ENCODE results near the gene AK2.

Gene AK2

DNA sequence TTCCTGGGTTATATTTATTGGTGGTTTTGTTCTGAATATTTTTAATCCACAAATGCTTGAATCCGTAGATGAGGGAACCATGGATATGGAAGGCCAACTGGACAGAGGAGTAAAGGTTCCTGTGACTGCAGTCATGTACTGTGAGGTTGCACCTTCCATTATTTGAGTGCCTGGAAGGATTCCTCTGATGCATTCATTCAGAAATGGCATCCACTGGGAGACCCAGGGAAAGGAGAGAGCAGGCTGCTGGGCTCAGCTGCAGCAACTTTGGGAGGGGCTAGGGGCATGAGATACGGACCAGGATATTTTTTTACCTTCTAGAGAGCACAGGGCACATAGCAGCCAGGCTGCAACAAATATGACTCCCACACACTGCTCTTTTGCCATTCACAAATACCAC lies 19.5 kb downstream of the AK2 start:
- FAIRE-seq (no peak), DNase-seq (ENCODE audit: insufficient read length) (no peak)
- TF ChIP-seq POLR2A (IDR thresholded peaks at IDR 0.05; ENCODE audit: low read depth, low read length): no peak
- TF ChIP-seq TAF1 (IDR thresholded peaks at IDR 0.05; ENCODE audit: borderline replicate concordance, low read depth, low read length): no peak
- no peak for TF ChIP-seq POLR2AphosphoS5 (IDR thresholded peaks at IDR 0.05; ENCODE audit: low read depth, low read length)

- DNase-seq (ENCODE audit: insufficient read length) (no peak), FAIRE-seq (no peak)
- TF ChIP-seq POLR2A (IDR thresholded peaks at IDR 0.05; ENCODE audit: low read depth, low read length) (no peak), POLR2AphosphoS5 (IDR thresholded peaks at IDR 0.05; ENCODE audit: low read depth, low read length) (no peak), TAF1 (IDR thresholded peaks at IDR 0.05; ENCODE audit: borderline replicate concordance, low read depth, low read length) (no peak)
These were observed 21.5 kb downstream of the AK2 start for GRCh38 chr1:33015216-33015615.

GRCh38 chr1:33014464-33015163 lies 22.1 kb downstream of the AK2 start:
- DNase-seq (ENCODE audit: insufficient read length) (no peak), FAIRE-seq (no peak)
- no peak for TF ChIP-seq POLR2AphosphoS5 (IDR thresholded peaks at IDR 0.05; ENCODE audit: low read depth, low read length)
- no peak for TF ChIP-seq TAF1 (IDR thresholded peaks at IDR 0.05; ENCODE audit: borderline replicate concordance, low read depth, low read length)
- TF ChIP-seq POLR2A (IDR thresholded peaks at IDR 0.05; ENCODE audit: low read depth, low read length): no peak

DNA sequence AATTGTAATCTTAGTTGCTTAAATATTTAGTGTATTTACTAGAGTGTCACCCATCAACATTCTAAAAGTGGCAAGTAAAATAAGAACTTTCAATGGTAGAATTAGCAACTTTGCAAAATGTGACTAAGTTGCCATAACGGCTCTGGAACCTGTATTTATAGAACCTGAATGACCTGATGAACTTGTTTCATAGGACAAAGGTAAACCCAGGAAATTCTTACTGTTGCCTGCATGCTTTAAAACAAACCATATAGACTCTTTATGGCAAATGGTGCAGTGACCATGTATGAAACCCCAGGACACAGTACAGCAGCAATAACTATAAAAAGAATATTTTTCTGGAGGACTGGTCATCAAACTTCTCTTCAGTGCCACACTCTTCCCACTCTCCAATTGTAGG lies 22.9 kb downstream of the AK2 start:
- FAIRE-seq (no peak), DNase-seq (ENCODE audit: insufficient read length) (no peak)
- TF ChIP-seq TAF1 (IDR thresholded peaks at IDR 0.05; ENCODE audit: borderline replicate concordance, low read depth, low read length) (no peak), POLR2AphosphoS5 (IDR thresholded peaks at IDR 0.05; ENCODE audit: low read depth, low read length) (no peak), POLR2A (IDR thresholded peaks at IDR 0.05; ENCODE audit: low read depth, low read length) (no peak)

DNA sequence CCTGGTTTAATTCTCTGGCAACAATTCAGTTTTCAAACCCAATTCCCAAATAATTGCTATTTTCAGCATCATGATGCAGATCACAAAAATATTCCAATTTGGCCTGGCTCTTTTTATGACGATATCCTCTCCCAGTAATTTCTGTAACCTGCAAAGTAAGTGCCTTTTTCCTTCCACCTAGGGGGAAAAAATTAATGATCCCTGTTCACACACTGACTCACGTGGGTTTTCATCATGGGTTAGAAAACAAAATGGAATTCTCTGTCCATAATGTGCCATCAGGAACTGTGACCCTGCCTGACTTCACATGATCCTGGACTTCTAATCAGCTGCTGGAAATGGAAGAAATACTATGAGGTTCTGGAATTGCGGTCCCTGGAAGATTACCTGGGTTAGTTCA lies 24.5 kb downstream of the AK2 start:
- DNase-seq (ENCODE audit: insufficient read length): no peak
- TF ChIP-seq TAF1 (IDR thresholded peaks at IDR 0.05; ENCODE audit: borderline replicate concordance, low read depth, low read length) (no peak), POLR2A (IDR thresholded peaks at IDR 0.05; ENCODE audit: low read depth, low read length) (no peak), POLR2AphosphoS5 (IDR thresholded peaks at IDR 0.05; ENCODE audit: low read depth, low read length) (no peak)
- FAIRE-seq: no peak

- TF ChIP-seq TAF1 (IDR thresholded peaks at IDR 0.05; ENCODE audit: borderline replicate concordance, low read depth, low read length) (no peak), POLR2AphosphoS5 (IDR thresholded peaks at IDR 0.05; ENCODE audit: low read depth, low read length) (no peak), POLR2A (IDR thresholded peaks at IDR 0.05; ENCODE audit: low read depth, low read length) (no peak)
- FAIRE-seq: no peak
- DNase-seq (ENCODE audit: insufficient read length): no peak
These were observed 25.6 kb downstream of the AK2 start for GRCh38 chr1:33010932-33011731.

DNA sequence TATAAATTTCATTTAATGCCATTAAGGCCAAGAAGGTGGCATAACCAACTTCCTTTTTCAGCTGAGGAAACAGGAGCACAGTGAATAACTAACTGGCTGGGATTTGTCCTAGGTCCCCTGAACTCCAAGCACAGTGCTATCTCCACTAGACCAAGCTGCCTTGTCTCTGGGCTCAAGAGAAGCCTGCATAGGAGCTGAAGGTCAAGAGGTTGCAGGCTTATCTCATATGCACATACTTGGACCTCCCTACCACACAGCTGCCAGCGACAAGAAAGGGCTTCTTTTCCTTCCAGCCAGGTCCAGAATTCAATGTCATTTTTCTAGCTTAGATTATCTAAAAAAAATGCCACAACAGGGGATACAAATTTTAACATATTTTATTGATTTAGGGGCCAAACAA lies 27.1 kb downstream of the AK2 start:
- TF ChIP-seq TAF1 (IDR thresholded peaks at IDR 0.05; ENCODE audit: borderline replicate concordance, low read depth, low read length): no peak
- FAIRE-seq (no peak), DNase-seq (ENCODE audit: insufficient read length) (no peak)

- no peak for DNase-seq (ENCODE audit: insufficient read length)
- no peak for TF ChIP-seq POLR2AphosphoS5 (IDR thresholded peaks at IDR 0.05; ENCODE audit: low read depth, low read length)
- no peak for TF ChIP-seq TAF1 (IDR thresholded peaks at IDR 0.05; ENCODE audit: borderline replicate concordance, low read depth, low read length)
- no peak for TF ChIP-seq POLR2A (IDR thresholded peaks at IDR 0.05; ENCODE audit: low read depth, low read length)
These were observed 28.4 kb downstream of the AK2 start for GRCh38 chr1:33008051-33008914.

DNA sequence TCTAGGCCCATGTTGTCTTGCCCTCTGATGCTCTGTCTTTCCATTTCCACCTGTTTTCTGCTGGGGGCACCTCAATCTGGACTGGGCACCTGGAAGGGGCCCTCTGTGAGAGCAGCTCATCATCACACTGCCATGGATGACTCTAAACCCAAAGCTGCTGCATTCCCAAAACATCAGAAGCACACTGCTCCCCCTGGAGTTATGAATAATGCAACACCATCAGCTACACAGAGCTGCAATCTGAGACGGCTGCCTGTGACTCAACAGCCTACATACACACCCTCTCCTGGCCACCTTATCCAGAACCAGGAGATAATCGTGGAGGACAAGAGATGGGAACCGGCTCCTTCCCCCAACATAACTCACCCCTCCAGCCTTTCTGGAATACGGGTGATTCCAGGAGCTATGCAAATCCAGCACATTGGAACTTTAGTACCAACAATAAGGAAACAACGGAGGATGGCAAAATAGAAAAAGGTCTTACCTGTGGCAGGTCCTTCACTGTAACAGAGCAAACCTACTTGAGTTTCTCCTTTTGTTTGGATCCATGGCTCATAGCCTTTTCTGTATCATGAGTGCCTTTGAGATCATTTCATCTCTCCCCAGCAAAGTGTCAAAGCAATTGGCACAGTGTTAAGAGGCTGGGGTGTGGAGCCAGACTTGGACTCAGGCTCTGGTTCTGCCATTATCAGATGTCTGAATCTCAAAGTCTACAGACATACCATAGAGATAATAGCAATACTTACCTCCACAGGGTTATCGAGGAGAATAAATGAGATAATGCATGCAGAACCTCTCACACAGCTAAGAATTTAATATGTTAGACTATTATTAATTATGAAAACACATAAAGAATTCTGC lies 29.3 kb downstream of the AK2 start:
- DNase-seq (ENCODE audit: insufficient read length) (no peak), FAIRE-seq (no peak)
- TF ChIP-seq POLR2A (IDR thresholded peaks at IDR 0.05; ENCODE audit: low read depth, low read length): no peak
- no peak for TF ChIP-seq POLR2AphosphoS5 (IDR thresholded peaks at IDR 0.05; ENCODE audit: low read depth, low read length)
- TF ChIP-seq TAF1 (IDR thresholded peaks at IDR 0.05; ENCODE audit: borderline replicate concordance, low read depth, low read length): no peak

More at GRCh38 chr1:33008051-33008914, 28.4 kb downstream of the AK2 start:
- no peak for FAIRE-seq

DNA sequence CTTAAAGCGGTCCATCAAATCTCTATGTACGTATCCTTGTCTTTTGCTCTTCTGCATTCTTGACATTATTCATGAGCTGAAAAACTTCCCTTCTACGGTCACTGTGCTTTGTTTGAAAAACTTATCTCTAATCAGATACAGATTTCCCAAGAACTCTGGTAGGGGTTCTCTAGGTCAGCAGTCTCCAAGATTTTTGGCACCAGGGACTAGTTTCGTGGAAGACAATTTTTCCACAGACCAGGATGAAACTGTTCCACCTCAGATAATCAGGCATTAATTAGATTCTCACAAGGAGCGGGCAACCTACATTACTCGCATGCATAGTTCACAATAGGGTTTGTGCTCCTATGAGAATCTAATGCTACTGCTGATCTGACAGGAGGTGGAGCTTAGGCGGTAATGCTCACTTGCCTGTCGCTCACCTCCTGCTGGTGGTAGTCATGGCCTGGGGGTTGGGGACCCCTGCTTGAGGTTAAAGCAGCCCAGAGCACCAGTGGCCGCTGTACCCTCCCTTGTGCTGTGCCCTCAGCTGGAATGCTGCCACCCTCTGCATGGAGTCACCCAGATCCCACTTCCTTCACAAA lies 30.8 kb downstream of the AK2 start:
- TF ChIP-seq POLR2A (IDR thresholded peaks at IDR 0.05; ENCODE audit: low read depth, low read length) (no peak), POLR2AphosphoS5 (IDR thresholded peaks at IDR 0.05; ENCODE audit: low read depth, low read length) (no peak), TAF1 (IDR thresholded peaks at IDR 0.05; ENCODE audit: borderline replicate concordance, low read depth, low read length) (no peak)
- no peak for FAIRE-seq
- no peak for DNase-seq (ENCODE audit: insufficient read length)
